ENCODE data around the gene PBX3.

- TF ChIP-seq CTCF (IDR thresholded peaks at IDR 0.05; ENCODE audit: insufficient read depth, low read length, poor library complexity, severe bottlenecking) (no peak), EZH2phosphoT487 (conservative IDR thresholded peaks at IDR 0.05; ENCODE audit: low read length) (no peak)
Measured at GRCh38 chr9:125906144-125906543, 159.0 kb downstream of the PBX3 start.
